GM18858 (cell line): ENCODE measurements around the gene TAF11.
"Not testable (repeated sequence)": the region's sequence is repeated elsewhere in the genome, so short reads cannot be mapped to it uniquely, and the experiment has no call there.

Experiments used
- ATAC-seq: cut with Tn5 transposase; IDR thresholded peaks from one replicate; pipeline ENCODE4 v1.9.1; 2021; ENCODE audit not compliant: unreplicated experiment

The TAF11 gene

GRCh38 chr6:34906826-34907225 lies 19.0 kb upstream of the TAF11 start:
- no peak for ATAC-seq

- no peak for ATAC-seq
These were observed 17.3 kb upstream of the TAF11 start for GRCh38 chr6:34904990-34905613.

- ATAC-seq = no peak
These were observed 14.1 kb upstream of the TAF11 start for GRCh38 chr6:34901930-34902329.

- no peak for ATAC-seq
These were observed 12.6 kb upstream of the TAF11 start for GRCh38 chr6:34900321-34901031.

- ATAC-seq = not testable (repeated sequence)
These were observed 11.9 kb upstream of the TAF11 start for GRCh38 chr6:34899748-34900147.

- no peak for ATAC-seq
These were observed 9.9 kb upstream of the TAF11 start for GRCh38 chr6:34897716-34898115.

- ATAC-seq = no peak
These were observed 9.3 kb upstream of the TAF11 start for GRCh38 chr6:34897130-34897529.

- no peak for ATAC-seq
These were observed 6.9 kb upstream of the TAF11 start for GRCh38 chr6:34894693-34895092.

GRCh38 chr6:34891296-34891695 lies 3.5 kb upstream of the TAF11 start:
- ATAC-seq = no peak

GRCh38 chr6:34890533-34890925 lies 2.7 kb upstream of the TAF11 start:
- ATAC-seq = no peak

- ATAC-seq = no peak
These were observed 1.2 kb upstream of the TAF11 start, which contains the start of gene ANKS1A for GRCh38 chr6:34888874-34889555. TSS of gene ANKS1A (plus strand) at chr6:34889255. CDS start at chr6:34889403, 148 bp downstream.

- no peak for ATAC-seq
These were observed 643 bp upstream of the TAF11 start for GRCh38 chr6:34888514-34888856.

GRCh38 chr6:34885837-34886236 lies 2.0 kb downstream of the TAF11 start:
- ATAC-seq = not testable (repeated sequence)

GRCh38 chr6:34884996-34885395 lies 2.8 kb downstream of the TAF11 start:
- no peak for ATAC-seq

- ATAC-seq = not testable (repeated sequence)
These were observed 3.8 kb downstream of the TAF11 start for GRCh38 chr6:34884073-34884472.

- no peak for ATAC-seq
These were observed 9.9 kb downstream of the TAF11 start for GRCh38 chr6:34877869-34878485.

- no peak for ATAC-seq
These were observed 10.6 kb downstream of the TAF11 start for GRCh38 chr6:34877259-34877658.

- no peak for ATAC-seq
These were observed 11.4 kb downstream of the TAF11 start for GRCh38 chr6:34876472-34876871.

GRCh38 chr6:34875292-34876213 lies 12.3 kb downstream of the TAF11 start:
- ATAC-seq = no peak

GRCh38 chr6:34872332-34872731 lies 15.5 kb downstream of the TAF11 start:
- no peak for ATAC-seq

GRCh38 chr6:34871853-34872252 lies 16.0 kb downstream of the TAF11 start:
- no peak for ATAC-seq
